ENCODE data around the gene CELSR3.

Gene CELSR3

DNA sequence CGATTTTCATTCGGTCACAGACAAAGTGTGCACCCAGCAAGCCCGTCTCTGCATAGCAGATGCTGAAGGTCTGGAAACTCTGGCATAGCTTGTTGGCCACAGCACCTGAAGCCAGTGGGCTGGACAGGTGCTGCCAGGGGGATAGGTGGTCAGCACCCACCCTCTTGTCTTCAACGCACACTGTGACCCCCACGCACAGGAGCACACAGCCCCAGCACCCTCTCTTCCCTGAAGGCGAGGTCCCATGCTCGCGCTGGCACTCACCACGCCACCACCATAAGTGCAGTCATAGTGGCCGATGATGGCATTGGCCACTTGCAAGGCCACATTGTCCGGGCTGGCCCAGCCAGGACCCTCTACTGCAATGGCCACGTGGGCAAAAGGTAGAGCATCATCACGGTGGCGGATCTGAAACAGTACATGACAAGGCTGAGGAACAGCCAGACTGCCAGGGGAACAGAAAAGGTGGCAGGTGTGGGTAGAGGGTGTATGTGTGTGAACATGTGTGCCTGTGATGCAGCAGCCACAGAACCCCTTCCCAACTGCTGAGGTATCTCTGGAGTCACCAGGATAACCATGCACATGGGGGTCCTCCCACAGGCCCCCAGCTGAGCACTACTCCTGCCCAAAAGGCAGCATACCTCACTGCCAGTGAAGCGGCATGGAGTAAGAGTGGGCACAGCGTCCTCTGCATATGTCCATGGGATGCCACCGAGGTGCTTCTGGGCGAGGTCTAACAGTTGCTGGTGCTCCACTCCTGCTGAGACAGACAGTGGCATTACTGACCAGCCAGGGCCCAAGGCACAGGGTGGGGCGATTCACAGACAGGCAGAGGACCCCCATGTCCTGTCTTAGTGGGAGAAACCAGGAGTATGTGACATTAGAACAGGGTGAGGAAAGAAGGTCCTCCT, 61.7 kb downstream of the CELSR3 start:
- no peak for TF ChIP-seq CTCF (conservative IDR thresholded peaks at IDR 0.05)

GRCh38 chr3:48599509-48600285, 63.0 kb downstream of the CELSR3 start:
- no peak for TF ChIP-seq CTCF (conservative IDR thresholded peaks at IDR 0.05)
- H3K27ac ChIP-seq: no peak overlapping the region

More for the DNA sequence above, 61.7 kb downstream of the CELSR3 start:
- no peak overlapping the region for H3K27ac ChIP-seq

GRCh38 chr3:48599077-48599501, 63.6 kb downstream of the CELSR3 start:
- H3K27ac ChIP-seq: no peak overlapping the region
- no peak for TF ChIP-seq CTCF (conservative IDR thresholded peaks at IDR 0.05)

DNA sequence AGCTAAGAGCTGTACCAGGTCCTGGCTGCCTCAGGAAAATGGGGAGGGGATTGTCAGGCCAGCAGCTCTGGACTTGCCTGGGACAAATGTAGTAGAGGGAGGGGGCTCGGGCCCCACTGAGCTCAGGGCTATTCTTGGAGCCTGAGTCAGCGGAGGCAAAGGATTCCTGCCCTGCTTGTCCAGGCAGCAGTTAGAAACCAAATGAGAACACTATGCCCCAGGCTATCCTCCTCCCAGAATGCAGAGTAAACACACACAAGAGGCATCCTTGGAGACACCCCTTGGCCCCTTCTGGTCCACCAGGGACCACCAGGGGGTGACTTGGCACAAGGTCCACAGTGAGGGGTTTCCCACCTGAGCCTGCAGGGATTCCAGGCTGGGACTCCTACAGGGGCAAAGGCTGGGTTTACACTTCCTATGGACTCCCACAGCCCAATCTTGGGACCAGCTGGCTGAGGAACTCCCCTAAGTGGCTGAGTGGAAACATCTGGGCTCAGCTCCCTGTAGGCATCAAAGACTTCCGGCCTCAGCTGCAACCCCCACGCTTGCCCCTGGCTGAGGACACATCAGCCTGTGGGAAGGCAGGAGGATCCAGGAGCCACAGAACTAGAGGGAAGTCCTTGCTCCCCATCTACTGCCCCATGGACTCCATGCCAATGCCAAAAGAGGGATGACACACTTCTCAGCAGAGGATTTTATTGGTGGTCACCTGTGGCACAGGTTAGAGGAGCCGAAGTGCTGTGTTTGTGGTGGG, 64.2 kb downstream of the CELSR3 start:
- TF ChIP-seq CTCF (conservative IDR thresholded peaks at IDR 0.05): no peak
- no peak overlapping the region for H3K27ac ChIP-seq

GRCh38 chr3:48597408-48597800, 65.3 kb downstream of the CELSR3 start:
- TF ChIP-seq CTCF (conservative IDR thresholded peaks at IDR 0.05): no peak
- H3K27ac ChIP-seq: no peak overlapping the region

GRCh38 chr3:48596676-48597407, 65.8 kb downstream of the CELSR3 start:
- no peak for TF ChIP-seq CTCF (conservative IDR thresholded peaks at IDR 0.05)
- no peak overlapping the region for H3K27ac ChIP-seq
